SK-N-SH (cell line): ENCODE measurements around the gene PDE6D. TPM values are rescaled to one million over a fixed set of nuclear protein-coding genes. Genes with fewer than 3 reads are reported as not detected.

Experiments
- CTCF ChIA-PET: fragments of 300-600, 350-600 bp; formaldehyde crosslinking; extraction: SDS; loops from one replicate; lab custom pipeline; 2021; lab: Yijun Ruan, JAX
- POLR2A ChIA-PET: fragments of 350-600 bp; sonication (Branson Sonifier 250); formaldehyde crosslinking; extraction: SDS; loops from one replicate; lab custom pipeline; 2020; ENCODE audit warnings: antibody characterized with exemption, inconsistent platforms; lab: Yijun Ruan, JAX
- DNase-seq: peaks from one replicate; pipeline ENCODE4 v3.0.0; 2012
- H2AFZ ChIP-seq: fragments of 200-600 bp; sonication (generic); 2 replicates; pipeline ENCODE4 v1.8.1; 2016; ENCODE audit warnings: antibody characterized with exemption, mild to moderate bottlenecking, low read depth
- H3F3A ChIP-seq: fragments of 200-600 bp; sonication (generic); replicated peaks from 2 replicates; pipeline ENCODE3; 2016; ENCODE audit warnings: antibody characterized with exemption, mild to moderate bottlenecking; ENCODE audit not compliant: insufficient read depth
- H3K27ac ChIP-seq, 2 experiments: fragments of 200-500 bp in 1 of 2; fragments of 200-600 bp in 1 of 2; sonication (Bioruptor generic) in 1 of 2; sonication (generic), shearing (Covaris generic) in 1 of 2; 2 replicates each; pipeline versions ENCODE4 v1.5.1 to v1.6.1; 2014 to 2016; ENCODE audit warnings: low read depth in 2 of 2, inconsistent platforms in 1 of 2, low read length in 1 of 2, mild to moderate bottlenecking in 1 of 2, mixed read lengths in 1 of 2
- H3K27me3 ChIP-seq: fragments of 200-600 bp; sonication (generic), shearing (Covaris generic); 2 replicates; pipeline ENCODE4 v1.6.1; 2016; ENCODE audit warnings: mixed run types; ENCODE audit not compliant: insufficient read depth
- H3K36me3 ChIP-seq, 2 experiments: fragments of 200-500 bp in 1 of 2; fragments of 200-600 bp in 1 of 2; sonication (Bioruptor generic) in 1 of 2; sonication (generic) in 1 of 2; replicated peaks in 1 of 2; 2 replicates each; pipeline versions ENCODE3 to v1.5.1; 2014 to 2016; ENCODE audit warnings: low read length in 1 of 2, mild to moderate bottlenecking in 1 of 2; ENCODE audit not compliant: insufficient read depth in 2 of 2, control insufficient read depth in 1 of 2
- H3K4me1 ChIP-seq, 2 experiments: fragments of 200-500 bp in 1 of 2; fragments of 200-600 bp in 1 of 2; sonication (Bioruptor generic) in 1 of 2; sonication (generic), shearing (Covaris generic) in 1 of 2; 2 replicates each; pipeline versions ENCODE4 v1.5.1 to v1.6.1; 2014 to 2016; ENCODE audit warnings: low read depth in 1 of 2, low read length in 1 of 2, mixed run types in 1 of 2; ENCODE audit not compliant: insufficient read depth in 2 of 2, control insufficient read depth in 1 of 2
- H3K4me2 ChIP-seq: fragments of 200-600 bp; sonication (generic), shearing (Covaris generic); 2 replicates; pipeline ENCODE4 v1.6.1; 2017; ENCODE audit warnings: mixed run types
- H3K4me3 ChIP-seq, 2 experiments: fragments of 200-500 bp in 1 of 2; fragments of 200-600 bp in 1 of 2; sonication (Bioruptor generic) in 1 of 2; sonication (generic), shearing (Covaris generic) in 1 of 2; 2 replicates each; pipeline versions ENCODE4 v1.5.1 to v1.8.1; 2014 to 2016; ENCODE audit warnings: low read depth in 2 of 2, inconsistent platforms in 1 of 2, low read length in 1 of 2, mild to moderate bottlenecking in 1 of 2, mixed read lengths in 1 of 2, moderate library complexity in 1 of 2
- H3K79me2 ChIP-seq: fragments of 200-600 bp; sonication (generic); 2 replicates; pipeline ENCODE4 v1.8.1; 2017; ENCODE audit warnings: mild to moderate bottlenecking; ENCODE audit not compliant: insufficient read depth
- H3K9ac ChIP-seq: fragments of 200-600 bp; sonication (generic); 2 replicates; pipeline ENCODE4 v1.6.1; 2017; ENCODE audit warnings: mixed run types
- H3K9me2 ChIP-seq: fragments of 200-600 bp; sonication (generic); 2 replicates; pipeline ENCODE4 v1.6.1; 2017; ENCODE audit warnings: mixed run types
- H3K9me3 ChIP-seq: fragments of 200-600 bp; sonication (generic); 2 replicates; pipeline ENCODE4 v1.6.1; 2017; ENCODE audit warnings: mixed run types, mild to moderate bottlenecking, moderate library complexity
- H4K20me1 ChIP-seq: fragments of 200-600 bp; sonication (generic); 2 replicates; pipeline ENCODE4 v1.6.1; 2017; ENCODE audit warnings: mild to moderate bottlenecking, mixed run types; ENCODE audit not compliant: insufficient read depth
- CHD2 ChIP-seq: fragments of 150-350 bp; IDR thresholded peaks from 2 replicates; pipeline ENCODE4 v1.6.1; 2018; ENCODE audit warnings: low read length; ENCODE audit not compliant: partially characterized antibody
- CTCF ChIP-seq: fragments of 200-600 bp; sonication (generic); IDR thresholded peaks from 2 replicates; pipeline ENCODE4 v1.6.1; 2017; ENCODE audit warnings: antibody characterized with exemption, mild to moderate bottlenecking, moderate library complexity
- EP300 ChIP-seq, 2 experiments: IDR thresholded peaks; 2 replicates each; pipeline versions ENCODE4 v1.4.0 to v1.6.1; 2012; ENCODE audit warnings: borderline replicate concordance in 1 of 2, low read depth in 1 of 2, low read length in 1 of 2
- EZH2phosphoT487 ChIP-seq: fragments of 200-600 bp; sonication (generic); IDR thresholded peaks from 2 replicates; pipeline ENCODE4 v1.6.1; 2017; ENCODE audit warnings: low read depth, mixed run types, mild to moderate bottlenecking, antibody characterized with exemption, moderate library complexity, borderline replicate concordance
- FOXM1 ChIP-seq: IDR thresholded peaks from 2 replicates; pipeline ENCODE4 v1.4.0; 2012; ENCODE audit warnings: low read depth, mild to moderate bottlenecking
- GABPA ChIP-seq: IDR thresholded peaks from 2 replicates; pipeline ENCODE4 v1.4.0; 2012; ENCODE audit warnings: low read depth, mild to moderate bottlenecking
- NRF1 ChIP-seq: IDR thresholded peaks from 2 replicates; pipeline ENCODE4 v1.6.1; 2012; ENCODE audit warnings: low read depth, mild to moderate bottlenecking, low read length
- RAD21 ChIP-seq: IDR thresholded peaks from 2 replicates; pipeline ENCODE4 v1.6.1; 2012; ENCODE audit warnings: mild to moderate bottlenecking, low read length
- RCOR1 ChIP-seq: fragments of 150-350 bp; IDR thresholded peaks from 2 replicates; pipeline ENCODE4 v1.6.1; 2017; ENCODE audit warnings: antibody characterized with exemption, low read length
- SIN3A ChIP-seq: IDR thresholded peaks from 2 replicates; pipeline ENCODE4 v1.6.1; 2012; ENCODE audit warnings: low read depth, mild to moderate bottlenecking, low read length, moderate library complexity, borderline replicate concordance
- TCF12 ChIP-seq: IDR thresholded peaks from 2 replicates; pipeline ENCODE4 v1.4.0; 2012
- TEAD4 ChIP-seq: IDR thresholded peaks from 2 replicates; pipeline ENCODE4 v1.4.0; 2012; ENCODE audit warnings: mild to moderate bottlenecking, borderline replicate concordance; ENCODE audit not compliant: insufficient read depth
- ZBTB33 ChIP-seq: IDR thresholded peaks from 2 replicates; pipeline ENCODE4 v1.4.0; 2012; ENCODE audit warnings: low read depth, borderline replicate concordance
- WGBS: methylation state at CpG from one replicate; pipeline ENCODE4 v1.1.6; 2017; ENCODE audit warnings: low lambda C conversion rate; 5-methylcytosine and 5-hydroxymethylcytosine counted together
- polyA plus RNA-seq, 3 experiments: library from polyadenylated mRNA; depleted of rRNA; stranded (reverse); fragments of >200 nt; gene quantifications; 2 replicates each; pipeline ENCODE4 v1.2.3, GENCODE V29; 2012
- TF ChIP-seq, protein P1 (sequence below): IDR thresholded peaks from 2 replicates; pipeline ENCODE4 v1.6.1; 2012; ENCODE audit warnings: mild to moderate bottlenecking, low read depth, low read length, moderate library complexity

Gene PDE6D
- polyA plus RNA-seq, 1 of the 3 experiments (the other 2 are of a cell fraction): 33.9 TPM

GRCh38 chr2:231696004-231696367 is 85.1 kb downstream of the PDE6D start:
- ChIA-PET CTCF (interaction anchor here (29.4 to 34.6 kb wide), 2 partner anchors 10 to 11 kb away, joined by 1218 read pairs; partner anchors contain the start of gene PTMA), POLR2A (no interaction called here)
- Histone ChIP-seq H2AFZ (no peak overlapping the region), H3K4me3 (no peak overlapping the region), H3F3A (no peaks in the 10 kb centered on the region), H3K9ac (no peak overlapping the region), H3K27ac (peak overlapping the region in 1 of 2 experiments; percentile 18; a peak in 1 of 4 replicates), H4K20me1 (no peaks in the 10 kb centered on the region), H3K4me1 (peaks cover 0 to 10% of the 10 kb centered on the region in 2 experiments; a peak in 1 of 4 replicates), H3K4me2 (no peak overlapping the region), H3K9me2 (no peaks in the 10 kb centered on the region), H3K27me3 (no peaks in the 10 kb centered on the region), H3K9me3 (no peaks in the 10 kb centered on the region), H3K36me3 (no peaks in the 10 kb centered on the region), H3K79me2 (no peaks in the 10 kb centered on the region)
- DNase-seq: no peak
- 32% methylated on average over 2 of the region's 2 CpGs for WGBS
- TF ChIP-seq EZH2phosphoT487 (no peak), RCOR1 (peak; percentile 47; the same call in 1 of the 2 replicates), TCF12 (peak; percentile 61), TEAD4 (no peak), SIN3A (no peak), CTCF (no peak), FOXM1 (no peak), EP300 (IDR thresholded peaks at IDR 0.05; ENCODE audit: borderline replicate concordance in 1 of 2, low read depth in 1 of 2, low read length in 1 of 2) (no peak), GABPA (no peak), NRF1 (no peak), ZBTB33 (no peak), CHD2 (no peak), RAD21 (no peak)
- TF ChIP-seq, protein P1, sequence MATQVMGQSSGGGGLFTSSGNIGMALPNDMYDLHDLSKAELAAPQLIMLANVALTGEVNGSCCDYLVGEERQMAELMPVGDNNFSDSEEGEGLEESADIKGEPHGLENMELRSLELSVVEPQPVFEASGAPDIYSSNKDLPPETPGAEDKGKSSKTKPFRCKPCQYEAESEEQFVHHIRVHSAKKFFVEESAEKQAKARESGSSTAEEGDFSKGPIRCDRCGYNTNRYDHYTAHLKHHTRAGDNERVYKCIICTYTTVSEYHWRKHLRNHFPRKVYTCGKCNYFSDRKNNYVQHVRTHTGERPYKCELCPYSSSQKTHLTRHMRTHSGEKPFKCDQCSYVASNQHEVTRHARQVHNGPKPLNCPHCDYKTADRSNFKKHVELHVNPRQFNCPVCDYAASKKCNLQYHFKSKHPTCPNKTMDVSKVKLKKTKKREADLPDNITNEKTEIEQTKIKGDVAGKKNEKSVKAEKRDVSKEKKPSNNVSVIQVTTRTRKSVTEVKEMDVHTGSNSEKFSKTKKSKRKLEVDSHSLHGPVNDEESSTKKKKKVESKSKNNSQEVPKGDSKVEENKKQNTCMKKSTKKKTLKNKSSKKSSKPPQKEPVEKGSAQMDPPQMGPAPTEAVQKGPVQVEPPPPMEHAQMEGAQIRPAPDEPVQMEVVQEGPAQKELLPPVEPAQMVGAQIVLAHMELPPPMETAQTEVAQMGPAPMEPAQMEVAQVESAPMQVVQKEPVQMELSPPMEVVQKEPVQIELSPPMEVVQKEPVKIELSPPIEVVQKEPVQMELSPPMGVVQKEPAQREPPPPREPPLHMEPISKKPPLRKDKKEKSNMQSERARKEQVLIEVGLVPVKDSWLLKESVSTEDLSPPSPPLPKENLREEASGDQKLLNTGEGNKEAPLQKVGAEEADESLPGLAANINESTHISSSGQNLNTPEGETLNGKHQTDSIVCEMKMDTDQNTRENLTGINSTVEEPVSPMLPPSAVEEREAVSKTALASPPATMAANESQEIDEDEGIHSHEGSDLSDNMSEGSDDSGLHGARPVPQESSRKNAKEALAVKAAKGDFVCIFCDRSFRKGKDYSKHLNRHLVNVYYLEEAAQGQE: no peak
